KMS-11 (cell line): ENCODE results near the gene FOXJ3.

Experiments
- H2AFZ ChIP-seq: fragments of 200-600 bp; sonication (generic); 2 replicates; pipeline ENCODE4 v1.6.1; 2016; ENCODE audit warnings: antibody characterized with exemption, mixed run types, low read depth
- H3K27ac ChIP-seq: fragments of 200-600 bp; sonication (generic); 2 replicates; pipeline ENCODE4 v1.6.1; 2016; ENCODE audit warnings: mild to moderate bottlenecking, mixed run types
- H3K27me3 ChIP-seq: fragments of 200-600 bp; sonication (generic); 2 replicates; pipeline ENCODE4 v1.6.1; 2017; ENCODE audit warnings: mild to moderate bottlenecking, low read depth, mixed run types, moderate library complexity; ENCODE audit not compliant: insufficient read depth
- H3K36me3 ChIP-seq: fragments of 200-600 bp; sonication (generic); 2 replicates; pipeline ENCODE4 v1.6.1; 2017; ENCODE audit warnings: mild to moderate bottlenecking, mixed run types; ENCODE audit not compliant: insufficient read depth
- H3K4me1 ChIP-seq: fragments of 200-600 bp; sonication (generic); 2 replicates; pipeline ENCODE4 v1.6.1; 2016; ENCODE audit warnings: mild to moderate bottlenecking, low read depth, mixed run types; ENCODE audit not compliant: poor library complexity, severe bottlenecking
- H3K4me2 ChIP-seq: fragments of 200-600 bp; sonication (generic); 2 replicates; pipeline ENCODE4 v1.7.0; 2016; ENCODE audit warnings: mild to moderate bottlenecking, mixed run types
- H3K4me3 ChIP-seq: fragments of 200-600 bp; sonication (generic); IDR thresholded peaks from 2 replicates; pipeline ENCODE4 v1.6.1; 2017; ENCODE audit warnings: low read depth, low read length, mixed read lengths; ENCODE audit not compliant: insufficient read depth
- H3K79me2 ChIP-seq: fragments of 200-600 bp; sonication (generic); 2 replicates; pipeline ENCODE4 v1.6.1; 2016; ENCODE audit warnings: low read depth, mixed run types; ENCODE audit not compliant: insufficient read depth
- H3K9ac ChIP-seq: fragments of 200-600 bp; sonication (generic); 2 replicates; pipeline ENCODE4 v1.6.1; 2016; ENCODE audit warnings: mild to moderate bottlenecking, mixed run types
- H4K20me1 ChIP-seq: fragments of 200-600 bp; sonication (generic); 2 replicates; pipeline ENCODE4 v1.6.1; 2016; ENCODE audit warnings: mild to moderate bottlenecking, mixed run types; ENCODE audit not compliant: insufficient read depth
- CTCF ChIP-seq: fragments of 200-600 bp; sonication (generic); conservative IDR thresholded peaks from 2 replicates; pipeline ENCODE4 v1.6.1; 2017; ENCODE audit warnings: low read depth, mild to moderate bottlenecking, antibody characterized with exemption, low read length, moderate library complexity, mixed read lengths

The FOXJ3 gene

GRCh38 chr1:42318601-42319000 lies 16.4 kb downstream of the FOXJ3 start:
- Histone ChIP-seq H3K9ac (no peak overlapping the region), H3K27me3 (no peaks in the 10 kb centered on the region), H3K36me3 (no peaks in the 10 kb centered on the region), H2AFZ (no peak overlapping the region), H3K79me2 (peaks cover 95% of the 10 kb centered on the region), H3K4me1 (peaks cover 18% of the 10 kb centered on the region), H3K4me2 (no peak overlapping the region), H4K20me1 (peaks cover 17% of the 10 kb centered on the region; the same call in 1 of the 2 replicates), H3K27ac (no peak overlapping the region), H3K4me3 (no peak overlapping the region)
- TF ChIP-seq CTCF: no peak

- Histone ChIP-seq H3K36me3 (no peaks in the 10 kb centered on the region), H3K4me1 (peaks cover 19% of the 10 kb centered on the region), H3K9ac (no peak overlapping the region), H3K79me2 (peaks cover 93% of the 10 kb centered on the region), H4K20me1 (peaks cover 28% of the 10 kb centered on the region; the same call in 1 of the 2 replicates), H3K27me3 (no peaks in the 10 kb centered on the region), H3K27ac (no peak overlapping the region), H2AFZ (no peak overlapping the region), H3K4me2 (no peak overlapping the region), H3K4me3 (no peak overlapping the region)
- no peak for TF ChIP-seq CTCF
Measured at GRCh38 chr1:42317308-42317707, 17.7 kb downstream of the FOXJ3 start.

- H4K20me1 ChIP-seq: peaks cover 29% of the 10 kb centered on the region; the same call in 1 of the 2 replicates
- no peaks in the 10 kb centered on the region for H3K36me3 ChIP-seq
- no peak overlapping the region for H2AFZ ChIP-seq
- H3K4me1 ChIP-seq: peaks cover 21% of the 10 kb centered on the region
- no peak for TF ChIP-seq CTCF
- no peak overlapping the region for H3K4me2 ChIP-seq
- no peaks in the 10 kb centered on the region for H3K27me3 ChIP-seq
- peaks cover 93% of the 10 kb centered on the region for H3K79me2 ChIP-seq
- H3K4me3 ChIP-seq: no peak overlapping the region
- H3K9ac ChIP-seq: no peak overlapping the region
- no peak overlapping the region for H3K27ac ChIP-seq
Measured at GRCh38 chr1:42316292-42316691, 18.7 kb downstream of the FOXJ3 start.

GRCh38 chr1:42315500-42315899 lies 19.5 kb downstream of the FOXJ3 start:
- Histone ChIP-seq H3K4me3 (no peak overlapping the region), H3K27ac (no peak overlapping the region), H4K20me1 (peaks cover 29% of the 10 kb centered on the region; the same call in 1 of the 2 replicates), H3K36me3 (no peaks in the 10 kb centered on the region), H3K9ac (no peak overlapping the region), H2AFZ (no peak overlapping the region), H3K27me3 (no peaks in the 10 kb centered on the region), H3K4me2 (no peak overlapping the region), H3K4me1 (peaks cover 19% of the 10 kb centered on the region), H3K79me2 (peaks cover 93% of the 10 kb centered on the region)
- TF ChIP-seq CTCF: no peak
